Epidermal melanocyte (primary cell): ENCODE data around the gene ESAM.
"Not testable (repeated sequence)": the region's sequence is repeated elsewhere in the genome, so short reads cannot be mapped to it uniquely, and the experiment has no call there.

Source experiments
- DNase-seq: peaks from one replicate; pipeline ENCODE4 v3.0.0; 2011; ENCODE audit warnings: low spot score; ENCODE audit not compliant: insufficient read length

The ESAM gene

GRCh38 chr11:124776865-124777645 is 15.0 kb upstream of the ESAM start:
- DNase-seq: no peak

GRCh38 chr11:124770959-124771358 is 8.9 kb upstream of the ESAM start:
- DNase-seq: not testable (repeated sequence)

- DNase-seq: no peak
Observed at GRCh38 chr11:124769806-124770774, 8.0 kb upstream of the ESAM start.

GRCh38 chr11:124768914-124769313 is 6.8 kb upstream of the ESAM start:
- DNase-seq: no peak

GRCh38 chr11:124766156-124766555 is 4.1 kb upstream of the ESAM start:
- no peak for DNase-seq

- DNase-seq: no peak
Observed at GRCh38 chr11:124763156-124763947, 1.3 kb upstream of the ESAM start.

GRCh38 chr11:124762624-124763155 is 600 bp upstream of the ESAM start:
- no peak for DNase-seq

GRCh38 chr11:124761301-124762104 is 587 bp downstream of the ESAM start:
- no peak for DNase-seq

GRCh38 chr11:124760806-124761205 is 1.3 kb downstream of the ESAM start:
- DNase-seq: no peak

GRCh38 chr11:124760205-124760652 is 1.9 kb downstream of the ESAM start:
- DNase-seq: no peak

GRCh38 chr11:124759266-124760204 is 2.6 kb downstream of the ESAM start:
- no peak for DNase-seq

- peak; percentile 71 for DNase-seq
Observed at GRCh38 chr11:124758355-124759265, 3.5 kb downstream of the ESAM start.

GRCh38 chr11:124757320-124757719 is 4.8 kb downstream of the ESAM start:
- no peak for DNase-seq

- no peak for DNase-seq
Observed at GRCh38 chr11:124756753-124757227, 5.3 kb downstream of the ESAM start.

- DNase-seq: no peak
Observed at GRCh38 chr11:124756033-124756752, 5.9 kb downstream of the ESAM start.

GRCh38 chr11:124754710-124755109 is 7.4 kb downstream of the ESAM start:
- no peak for DNase-seq

GRCh38 chr11:124754309-124754708 is 7.8 kb downstream of the ESAM start:
- no peak for DNase-seq
